Activated CD8-positive, alpha-beta memory T cell treated with anti-CD3 and anti-CD28 coated beads, Interleukin-2, amount 50 U/mL, for 1 hour (primary cell): Measurements from ENCODE around the gene DUSP5.

Experiments used
- DNase-seq: peaks from one replicate; pipeline ENCODE4 v3.0.0-alpha.2; 2020; ENCODE audit errors: extremely low read depth

DUSP5 gene

GRCh38 chr10:110481919-110482318 lies 15.8 kb upstream of the DUSP5 start:
- no peak for DNase-seq

DNA sequence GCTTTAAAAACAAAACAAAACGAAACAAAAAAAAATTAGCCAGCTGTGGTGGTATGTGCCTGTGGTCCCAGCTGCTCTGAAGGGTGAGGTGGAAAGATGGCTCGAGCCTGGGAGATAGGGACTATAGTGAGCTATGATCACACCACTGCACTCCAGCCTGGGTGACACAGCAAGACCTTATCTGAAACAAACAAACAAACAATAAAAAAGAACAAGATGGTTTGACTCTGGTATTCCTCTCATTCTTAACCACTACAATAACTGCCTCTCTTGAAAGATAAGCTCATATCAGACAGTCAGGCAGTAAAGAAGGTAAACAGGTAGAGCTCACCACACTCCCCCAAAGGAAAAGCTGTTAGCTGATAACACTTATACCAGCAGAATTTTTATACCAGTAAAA lies 14.1 kb upstream of the DUSP5 start:
- no peak for DNase-seq

DNA sequence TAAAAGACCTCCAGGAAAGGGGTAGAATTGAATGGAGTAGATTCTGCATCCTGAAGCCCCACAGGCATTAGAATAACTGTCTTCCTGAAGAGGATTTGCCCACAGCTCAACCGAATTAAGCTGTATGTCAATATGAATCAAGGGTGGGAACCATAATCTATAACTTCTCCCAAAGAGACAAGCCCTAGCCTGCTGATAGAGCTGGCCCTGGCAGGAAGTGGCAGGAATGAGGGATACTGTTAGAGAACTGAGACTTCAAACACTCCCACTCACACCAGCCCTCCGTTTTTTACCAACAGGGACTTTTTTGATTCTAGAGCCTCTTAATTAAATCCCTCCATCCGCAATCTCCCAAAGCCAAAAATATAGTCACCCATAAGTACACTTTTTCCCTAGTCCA lies 12.2 kb upstream of the DUSP5 start:
- DNase-seq = no peak

DNA sequence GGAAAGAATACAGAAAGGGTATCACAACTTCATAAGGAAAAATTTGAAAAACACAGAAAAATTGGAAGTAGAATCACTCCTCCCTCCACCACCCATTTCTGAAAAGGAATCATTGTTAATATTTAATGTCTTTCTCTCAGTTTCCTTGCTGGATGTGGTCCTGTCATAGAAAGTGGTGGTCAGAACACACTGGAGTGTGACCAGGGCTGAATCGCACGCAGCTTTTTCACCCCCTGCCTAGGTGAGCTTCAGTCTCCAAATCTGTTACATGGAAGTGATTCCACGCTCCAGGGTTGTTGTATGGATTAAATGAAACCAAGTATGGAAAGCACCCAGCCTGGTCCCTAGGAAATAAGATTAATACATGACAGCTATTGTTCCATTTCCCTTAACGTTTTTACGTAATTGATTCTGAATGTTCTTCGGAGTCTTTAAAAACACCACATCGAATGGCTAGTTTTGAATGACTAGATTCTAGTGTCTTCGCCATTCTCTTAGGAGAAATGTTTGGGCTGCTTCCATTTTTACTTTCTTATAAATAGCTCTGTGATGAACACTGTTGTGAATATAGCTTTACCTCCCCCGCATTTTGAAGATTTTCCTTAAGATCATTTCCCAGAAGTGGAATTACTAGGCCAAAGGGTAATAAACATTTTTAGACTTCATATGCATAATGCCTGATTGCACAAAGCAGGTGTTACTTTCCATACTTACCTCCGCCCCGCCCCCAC lies 10.9 kb upstream of the DUSP5 start:
- no peak for DNase-seq

DNA sequence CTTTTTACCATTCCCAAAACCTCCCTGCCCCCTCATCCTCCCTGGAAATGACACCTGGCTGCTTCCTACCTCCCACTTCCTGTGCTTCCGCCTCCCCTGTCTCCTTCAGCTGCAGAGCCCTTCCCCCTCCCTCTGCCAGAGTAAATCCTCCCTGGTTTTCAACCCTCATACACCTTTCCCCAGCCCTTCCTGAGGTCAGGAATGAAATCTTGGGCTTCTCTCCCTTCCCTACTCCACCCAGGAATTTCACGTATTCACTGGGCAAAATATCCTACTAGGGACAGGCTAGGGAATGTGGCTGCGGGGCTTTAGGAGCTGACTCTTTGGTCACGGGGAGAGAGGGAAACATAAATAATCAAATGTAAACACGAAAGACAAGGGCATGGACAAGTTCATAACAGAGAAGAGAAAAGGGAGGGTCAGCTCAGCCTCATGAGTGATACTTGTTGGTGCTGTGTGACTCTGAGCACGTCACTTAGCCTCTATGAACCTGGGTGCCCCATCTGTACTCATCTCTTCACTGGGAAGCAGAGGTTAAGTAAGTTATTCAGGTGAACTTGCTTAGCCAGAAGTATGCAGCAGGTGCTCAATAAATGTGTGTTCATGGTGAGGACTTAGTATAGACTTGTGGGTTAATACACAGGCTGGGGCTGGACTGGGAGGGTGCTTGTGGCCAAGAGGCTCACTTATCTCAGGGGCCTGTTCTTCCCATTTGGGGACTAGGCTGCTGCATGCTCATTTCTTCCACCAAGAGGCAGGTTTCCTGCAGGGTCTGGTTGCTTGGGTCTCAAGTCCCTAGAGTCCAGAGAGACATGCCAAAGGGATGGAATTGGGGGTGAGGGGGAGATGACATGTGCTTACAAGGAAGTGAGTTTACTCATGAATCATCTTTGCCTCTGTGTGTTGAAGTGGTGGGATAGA lies 10.0 kb upstream of the DUSP5 start:
- no peak for DNase-seq

DNA sequence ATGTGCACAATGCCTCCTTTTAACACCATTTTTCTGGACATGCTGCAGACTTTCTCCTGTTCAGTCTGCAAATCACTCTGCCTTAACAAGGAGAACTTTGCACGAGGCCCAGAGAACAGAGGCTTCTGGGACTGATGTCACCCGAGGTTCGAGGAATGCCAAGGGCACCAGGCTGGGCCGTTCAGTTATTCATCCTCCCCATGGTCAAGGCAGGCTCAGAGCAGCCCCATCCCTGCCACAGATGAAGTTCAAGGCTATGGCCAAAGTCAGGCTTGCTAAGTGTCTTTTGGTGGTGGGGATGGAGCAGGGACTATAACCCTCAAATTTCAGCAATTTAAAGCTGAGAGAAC lies 9.4 kb upstream of the DUSP5 start:
- no peak for DNase-seq

GRCh38 chr10:110488940-110489339 lies 8.8 kb upstream of the DUSP5 start:
- DNase-seq = no peak

DNA sequence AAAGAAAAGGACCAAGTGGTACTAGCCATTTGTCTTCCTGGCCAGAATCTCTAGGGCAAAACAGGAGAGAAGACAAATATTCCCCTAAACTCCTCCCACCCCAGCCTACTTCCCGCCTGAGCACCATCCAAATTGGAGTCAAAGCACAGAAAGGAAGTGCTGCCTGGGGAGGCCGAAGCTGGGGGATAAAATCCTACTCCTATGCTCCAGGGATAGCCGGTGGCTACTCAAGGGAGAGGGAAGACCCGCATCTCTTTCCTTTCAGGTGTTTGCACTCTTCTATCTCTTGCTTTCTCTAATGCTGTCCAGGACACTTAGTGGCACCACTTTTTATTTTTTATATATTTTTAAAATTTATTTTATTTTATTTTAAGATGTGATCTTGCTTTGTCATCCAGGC lies 7.1 kb upstream of the DUSP5 start:
- no peak for DNase-seq

GRCh38 chr10:110491346-110491745 lies 6.4 kb upstream of the DUSP5 start:
- no peak for DNase-seq

DNA sequence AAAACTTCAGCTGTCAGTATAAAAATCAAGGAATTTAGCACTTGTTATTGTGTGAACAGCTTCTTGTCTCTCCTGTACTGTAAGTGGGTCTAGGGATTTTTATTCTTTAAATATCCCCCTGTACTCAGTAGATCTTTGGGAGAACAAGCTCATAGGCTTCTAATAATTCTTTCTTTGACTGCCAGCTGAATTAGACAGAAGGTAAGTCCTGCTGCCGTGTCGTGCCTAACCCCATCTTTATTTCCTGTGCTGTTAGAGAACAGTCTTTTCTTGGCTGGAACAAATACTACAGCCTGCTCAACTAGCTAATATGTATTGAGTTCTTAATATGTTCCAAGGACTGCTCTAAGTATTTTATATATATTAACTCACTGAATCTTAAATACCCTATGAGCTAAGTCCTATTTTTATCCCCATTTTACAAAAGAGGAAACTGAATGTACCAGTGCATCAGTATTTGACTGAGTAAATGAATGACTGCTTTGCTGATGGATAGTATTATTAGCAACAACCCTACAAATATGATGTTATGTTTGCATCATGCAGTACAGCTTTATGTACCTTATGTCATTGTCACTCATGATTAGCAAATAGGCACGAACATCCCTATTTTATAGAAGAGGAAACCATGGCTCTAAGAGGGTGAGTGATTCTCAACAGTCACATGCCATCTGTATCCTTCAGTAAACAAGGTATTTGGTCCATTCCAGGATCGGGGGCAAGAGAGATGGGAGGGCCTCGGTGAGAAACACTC lies 5.5 kb upstream of the DUSP5 start:
- DNase-seq = no peak

- DNase-seq = no peak
Measured at GRCh38 chr10:110493832-110494426, 3.8 kb upstream of the DUSP5 start.

DNA sequence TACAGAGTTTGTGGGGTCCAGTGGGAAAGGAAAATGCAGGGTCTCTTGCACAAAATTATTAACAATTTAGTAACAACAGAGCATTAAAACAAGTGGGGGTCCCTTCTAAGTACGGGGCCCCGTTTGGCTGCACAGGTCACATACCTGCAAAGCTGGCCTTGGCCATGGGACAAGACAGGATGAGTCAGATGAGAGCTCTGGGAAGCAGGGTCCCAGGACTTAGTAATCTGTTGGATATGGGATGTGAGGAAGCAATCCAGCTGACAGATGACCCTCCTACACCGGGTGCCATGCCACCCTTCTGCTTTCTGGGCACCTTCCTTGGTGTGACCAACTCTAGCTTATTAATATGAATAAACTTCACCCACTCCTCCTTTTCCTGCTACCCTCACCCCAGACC lies 3.2 kb upstream of the DUSP5 start:
- no peak for DNase-seq

DNA sequence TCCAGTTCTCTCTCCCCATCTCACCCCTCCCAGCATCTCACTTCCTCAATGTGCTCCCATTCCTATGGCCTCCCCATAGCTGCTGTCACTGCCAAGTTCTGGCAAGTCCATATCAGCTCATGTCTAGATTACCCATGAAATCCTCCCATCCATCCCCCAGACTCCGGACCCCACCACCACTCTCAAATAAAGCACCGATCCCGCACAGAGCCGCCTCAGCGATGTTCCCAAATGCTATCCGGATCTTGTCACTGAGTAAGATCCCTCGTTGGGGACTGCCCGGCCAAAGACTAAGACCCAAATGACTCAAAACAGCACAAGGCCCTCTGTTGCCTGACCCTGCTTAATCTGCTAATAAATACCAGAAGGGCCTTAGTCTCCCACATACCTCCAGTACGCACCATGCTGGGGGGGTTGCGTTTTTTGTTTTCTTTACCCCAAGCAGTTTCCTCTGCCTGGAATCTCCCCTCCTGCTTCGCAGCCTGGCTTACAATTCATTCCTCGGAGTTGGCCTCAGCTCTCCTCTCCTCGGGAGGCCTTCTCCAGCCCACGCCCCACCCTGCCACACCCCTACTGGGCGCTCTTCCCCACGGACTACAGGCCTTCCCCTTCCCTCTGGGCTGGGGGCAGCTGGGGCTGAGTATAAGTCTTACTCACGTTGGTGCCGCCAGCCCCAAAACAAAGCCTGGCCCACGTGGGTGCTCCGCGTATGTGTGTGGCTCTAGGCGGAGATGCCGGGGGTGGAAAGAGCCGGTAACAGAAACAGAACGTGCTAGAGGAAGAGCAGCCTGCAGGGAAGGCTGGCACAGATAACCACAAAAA lies 1.8 kb upstream of the DUSP5 start:
- DNase-seq = no peak

DNA sequence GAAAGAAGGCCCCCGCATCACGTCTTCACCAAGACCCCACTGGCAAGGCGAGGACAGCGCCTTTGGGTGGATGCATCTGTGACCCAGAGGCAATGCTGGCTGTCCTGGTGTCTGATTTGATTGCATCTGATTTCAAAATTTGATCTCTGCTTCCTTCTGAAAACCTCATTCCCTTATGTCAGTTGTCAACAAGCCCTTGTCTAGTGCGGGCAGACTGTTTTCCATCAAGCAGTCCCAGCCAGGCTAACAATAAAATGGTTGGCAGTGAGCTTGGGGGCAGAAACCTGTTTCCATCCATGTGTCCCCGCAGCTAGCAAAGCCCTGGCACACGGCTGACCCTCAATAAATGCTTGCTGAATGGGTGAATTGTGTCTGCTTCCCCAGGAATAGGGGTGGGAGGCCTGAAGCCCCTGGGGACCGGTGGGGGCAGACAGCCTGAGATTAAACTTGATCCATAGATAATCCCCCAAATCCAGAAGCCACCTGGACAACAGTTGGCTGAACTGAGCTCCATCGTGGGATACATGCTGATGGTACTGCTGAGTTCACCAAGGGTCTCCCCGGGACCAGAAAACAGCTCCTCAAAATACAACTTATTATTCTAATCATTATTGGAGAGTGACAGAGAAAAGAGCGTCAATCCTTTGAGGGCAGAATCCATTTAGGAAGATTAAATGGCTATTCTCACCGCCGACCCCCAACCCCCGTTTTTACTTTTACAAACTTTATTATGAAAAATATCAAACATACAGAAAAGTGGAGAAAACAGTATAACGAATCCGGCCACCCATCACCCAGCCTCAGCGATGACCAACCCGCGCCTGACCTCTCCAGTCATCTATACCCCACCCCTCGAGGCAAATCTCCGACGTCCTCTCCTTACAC lies 912 bp upstream of the DUSP5 start:
- DNase-seq = no peak

DNA sequence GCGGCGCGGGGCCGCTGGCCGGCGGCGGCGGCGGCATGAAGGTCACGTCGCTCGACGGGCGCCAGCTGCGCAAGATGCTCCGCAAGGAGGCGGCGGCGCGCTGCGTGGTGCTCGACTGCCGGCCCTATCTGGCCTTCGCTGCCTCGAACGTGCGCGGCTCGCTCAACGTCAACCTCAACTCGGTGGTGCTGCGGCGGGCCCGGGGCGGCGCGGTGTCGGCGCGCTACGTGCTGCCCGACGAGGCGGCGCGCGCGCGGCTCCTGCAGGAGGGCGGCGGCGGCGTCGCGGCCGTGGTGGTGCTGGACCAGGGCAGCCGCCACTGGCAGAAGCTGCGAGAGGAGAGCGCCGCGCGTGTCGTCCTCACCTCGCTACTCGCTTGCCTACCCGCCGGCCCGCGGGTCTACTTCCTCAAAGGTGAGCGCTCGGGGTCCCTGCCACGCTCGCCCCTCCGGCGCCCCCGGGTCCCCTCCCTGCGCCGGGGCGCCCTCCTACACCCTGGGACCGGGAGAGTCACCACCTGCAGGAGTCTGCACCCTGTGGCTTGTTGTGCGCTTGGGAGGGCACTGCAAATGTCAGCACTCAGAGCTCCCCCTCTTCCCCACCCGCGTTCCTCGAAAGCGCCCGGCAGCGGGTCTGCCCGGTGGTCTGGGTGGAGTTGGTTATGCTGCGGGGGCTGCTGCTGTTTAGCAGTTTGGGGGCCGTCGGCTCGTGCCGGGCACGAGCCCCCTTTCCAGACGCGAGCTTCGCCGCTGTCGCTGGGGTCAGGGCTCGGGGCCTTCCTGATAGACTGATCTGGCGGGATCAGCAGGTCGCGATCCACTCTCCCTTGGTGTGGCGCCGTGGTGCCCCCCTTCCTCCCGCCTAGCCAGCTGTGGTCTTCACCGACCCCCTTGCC lies 627 bp downstream of the DUSP5 start:
- no peak for DNase-seq

DNA sequence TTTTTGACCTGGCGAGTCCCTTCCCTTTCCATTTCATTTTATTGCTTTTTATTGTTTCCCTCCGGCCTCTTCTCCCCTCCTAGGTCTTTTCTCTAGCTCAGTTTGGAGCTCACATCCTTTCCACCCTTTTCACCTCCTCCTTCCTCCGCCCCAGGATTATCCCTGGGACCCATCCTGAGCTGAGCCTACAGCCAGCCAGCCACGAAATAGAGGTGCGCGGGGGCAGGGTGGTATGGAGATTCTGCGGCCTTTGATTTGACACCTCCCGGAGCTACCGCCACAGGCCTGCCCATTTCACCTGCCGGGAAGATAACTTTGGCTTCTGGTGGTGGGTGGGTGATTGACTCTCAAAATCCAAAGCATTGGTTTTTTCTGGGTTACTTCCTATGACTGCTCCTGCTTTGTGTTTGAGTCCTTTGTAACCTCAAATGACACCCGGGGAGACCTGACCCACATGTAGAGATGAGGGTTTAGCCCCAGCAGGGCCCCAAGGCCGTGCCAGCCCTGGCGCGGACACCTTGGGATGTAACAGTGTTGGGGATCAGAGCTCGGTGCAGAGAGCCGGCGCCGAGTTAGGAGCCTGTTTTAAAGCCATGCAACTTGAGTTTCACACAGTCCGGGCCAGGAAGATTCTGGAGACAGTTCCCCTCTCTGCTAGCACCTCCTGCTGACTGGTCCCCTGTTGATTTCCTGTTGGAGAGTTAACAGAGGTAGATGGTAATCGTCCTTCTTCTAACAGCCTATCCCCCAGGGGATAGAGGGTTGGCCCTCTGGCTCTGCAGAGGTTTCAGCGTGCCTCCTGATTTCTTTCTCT lies 1.5 kb downstream of the DUSP5 start:
- DNase-seq = no peak

GRCh38 chr10:110499796-110500514 lies 2.2 kb downstream of the DUSP5 start:
- DNase-seq = no peak

DNA sequence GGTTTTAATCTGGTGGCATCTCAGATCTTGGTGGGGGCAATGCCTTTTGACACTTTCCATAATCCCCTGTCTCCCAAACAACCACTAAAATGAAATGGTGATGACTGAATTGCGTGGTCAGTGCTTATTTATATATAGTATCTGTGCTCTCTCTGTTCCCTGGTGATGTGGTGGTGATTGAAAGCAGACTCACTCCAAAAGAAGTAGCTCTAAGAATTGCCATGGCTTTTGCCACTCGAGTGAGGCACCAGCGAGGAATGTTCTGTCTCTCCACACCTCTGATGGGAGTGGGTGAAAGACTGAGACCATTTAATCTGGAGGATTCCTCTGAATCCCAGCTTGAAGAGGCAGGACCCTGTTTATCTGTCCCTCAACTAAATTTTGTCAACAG lies 2.8 kb downstream of the DUSP5 start:
- DNase-seq = no peak
